Erythroblast (primary cell): ENCODE results near the gene RDH13.

Source experiments
- DNase-seq, 2 experiments: peaks; one replicate each; lab custom pipeline; 2025; lab: John Stamatoyannopoulos, UW
- GATA1 ChIP-seq: IDR thresholded peaks from 2 replicates; pipeline ENCODE4 v1.6.1; 2011; ENCODE audit warnings: low read depth, mild to moderate bottlenecking, control low read depth, low read length, moderate library complexity
- POLR2A ChIP-seq: IDR thresholded peaks from 2 replicates; pipeline ENCODE4 v1.6.1; 2011; ENCODE audit warnings: mild to moderate bottlenecking, low read length

RDH13 gene

GRCh38 chr19:55058781-55059610 lies 4.0 kb downstream of the RDH13 start:
- no peak for DNase-seq
- TF ChIP-seq GATA1 (no peak), POLR2A (no peak)

GRCh38 chr19:55056827-55057226 lies 6.1 kb downstream of the RDH13 start:
- no peak for TF ChIP-seq POLR2A
- no peak for TF ChIP-seq GATA1

GRCh38 chr19:55053735-55054134 lies 9.2 kb downstream of the RDH13 start:
- TF ChIP-seq GATA1: no peak
- no peak for DNase-seq

More at GRCh38 chr19:55056827-55057226, 6.1 kb downstream of the RDH13 start:
- no peak for DNase-seq

- no peak for TF ChIP-seq POLR2A
- no peak for TF ChIP-seq GATA1
- DNase-seq: no peak
These were observed 12.0 kb downstream of the RDH13 start for GRCh38 chr19:55050749-55051532.

GRCh38 chr19:55048446-55048845 lies 14.5 kb downstream of the RDH13 start:
- TF ChIP-seq POLR2A (no peak), GATA1 (no peak)
- no peak for DNase-seq

GRCh38 chr19:55047951-55048350 lies 15.0 kb downstream of the RDH13 start:
- DNase-seq: no peak
- TF ChIP-seq POLR2A (no peak), GATA1 (no peak)

GRCh38 chr19:55046975-55047622 lies 15.8 kb downstream of the RDH13 start:
- no peak for TF ChIP-seq GATA1
- TF ChIP-seq POLR2A: no peak
- no peak for DNase-seq

- no peak for DNase-seq
- no peak for TF ChIP-seq POLR2A
- no peak for TF ChIP-seq GATA1
These were observed 17.9 kb downstream of the RDH13 start for GRCh38 chr19:55044771-55045716.

GRCh38 chr19:55044286-55044685 lies 18.7 kb downstream of the RDH13 start:
- no peak for TF ChIP-seq POLR2A
- no peak for DNase-seq

GRCh38 chr19:55042688-55043087 lies 20.3 kb downstream of the RDH13 start:
- DNase-seq: no peak
- no peak for TF ChIP-seq POLR2A
- TF ChIP-seq GATA1: no peak

GRCh38 chr19:55042344-55042678 lies 20.6 kb downstream of the RDH13 start:
- DNase-seq: no peak
- TF ChIP-seq GATA1 (no peak), POLR2A (no peak)

- TF ChIP-seq GATA1 (no peak), POLR2A (no peak)
- no peak for DNase-seq
These were observed 21.2 kb downstream of the RDH13 start for GRCh38 chr19:55041627-55042343.
